Stomach (tissue), 9 donors: ENCODE data around the gene AADACL4. TPM values are rescaled to one million over a fixed set of nuclear protein-coding genes. Genes with fewer than 3 reads are reported as not detected.

ENCODE experiments used
- DNase-seq, 2 donors: peaks; one replicate each; pipeline versions ENCODE4 v3.0.0 to v3.0.0-alpha.2; 2013 to 2019
- H3K27ac ChIP-seq, 5 donors: fragments of 200-600 bp in 4 of 5; sonication (generic) in 4 of 5; one replicate each; pipeline ENCODE4 v1.5.1; 2013 to 2019; ENCODE audit warnings: mild to moderate bottlenecking in 1 of 5, moderate library complexity in 1 of 5
- H3K27me3 ChIP-seq, 3 donors: fragments of 200-600 bp; sonication (generic); one replicate each; pipeline ENCODE4 v1.5.1; 2017 to 2019; ENCODE audit warnings: mixed run types in 1 of 3
- H3K36me3 ChIP-seq, 4 donors: fragments of 200-600 bp; sonication (generic); 1 replicate in 3 of 4; 2 replicates in 1 of 4; pipeline ENCODE4 v1.5.1; 2016 to 2019
- H3K4me1 ChIP-seq, 4 donors: fragments of 200-600 bp; sonication (generic); one replicate each; pipeline ENCODE4 v1.5.1; 2016 to 2019
- H3K4me3 ChIP-seq, 4 donors: fragments of 200-600 bp; sonication (generic) in 3 of 4; one replicate each; pipeline ENCODE4 v1.5.1; 2016 to 2019; ENCODE audit warnings: mild to moderate bottlenecking in 1 of 4
- H3K9me3 ChIP-seq, 4 donors: fragments of 200-600 bp; sonication (generic); one replicate each; pipeline ENCODE4 v1.5.1; 2016 to 2019
- CTCF ChIP-seq, 7 experiments: fragments of 450-650 bp in 4 of 7; fragments of 200-600 bp in 3 of 7; sonication (generic) in 3 of 7; IDR thresholded peaks; one replicate each; pipeline ENCODE4 v1.5.1; 2016 to 2019; ENCODE audit warnings: antibody characterized with exemption in 7 of 7, control low read depth in 2 of 7, mild to moderate bottlenecking in 1 of 7
- EP300 ChIP-seq: sonication (generic); formaldehyde crosslinking; IDR thresholded peaks from one replicate; pipeline ENCODE4 v1.6.1; 2017; ENCODE audit warnings: antibody characterized with exemption
- POLR2A ChIP-seq, 4 donors: fragments of 450-650 bp; IDR thresholded peaks; one replicate each; pipeline ENCODE4 v1.6.1; 2016; ENCODE audit warnings: antibody characterized with exemption in 4 of 4, control low read depth in 2 of 4, mild to moderate bottlenecking in 1 of 4, moderate library complexity in 1 of 4
- POLR2AphosphoS5 ChIP-seq, 3 donors: sonication (generic); formaldehyde crosslinking; IDR thresholded peaks; one replicate each; pipeline ENCODE4 v1.6.1; 2016; ENCODE audit warnings: antibody characterized with exemption in 3 of 3
- WGBS, 5 donors: extraction: QIAGEN DNeasy Blood & Tissue Kit in 3 of 5; methylation state at CpG; one replicate each; pipeline versions ENCODE4 v1.1.5 to v1.1.7; 2013 to 2018; 5-methylcytosine and 5-hydroxymethylcytosine counted together
- intact Hi-C: fragments of 100-400 bp; cut with DNase I; formaldehyde crosslinking; loops from one replicate; pipeline ENCODE4 v1.15.1; 2023; ENCODE audit warnings: low total_unique reads
- polyA plus RNA-seq, 3 donors: library from polyadenylated mRNA; stranded (reverse); fragments of 200-250 nt; gene quantifications; one replicate each; pipeline ENCODE4 v1.2.3, GENCODE V29; 2013
- total RNA-seq, 5 donors: library from RNA; depleted of rRNA; stranded (reverse); fragments of >200 nt; gene quantifications; one replicate each; pipeline versions ENCODE4 v1.1.0 to v1.2.3, GENCODE V29; 2014 to 2016
- donor health status: healthy with polysubstance abuse.
- donor health status: Bipolar disorder and iron deficiency.
- donor health status: healthy.

Gene AADACL4
- total and polyA plus RNA-seq, 8 donors = not detected

DNA sequence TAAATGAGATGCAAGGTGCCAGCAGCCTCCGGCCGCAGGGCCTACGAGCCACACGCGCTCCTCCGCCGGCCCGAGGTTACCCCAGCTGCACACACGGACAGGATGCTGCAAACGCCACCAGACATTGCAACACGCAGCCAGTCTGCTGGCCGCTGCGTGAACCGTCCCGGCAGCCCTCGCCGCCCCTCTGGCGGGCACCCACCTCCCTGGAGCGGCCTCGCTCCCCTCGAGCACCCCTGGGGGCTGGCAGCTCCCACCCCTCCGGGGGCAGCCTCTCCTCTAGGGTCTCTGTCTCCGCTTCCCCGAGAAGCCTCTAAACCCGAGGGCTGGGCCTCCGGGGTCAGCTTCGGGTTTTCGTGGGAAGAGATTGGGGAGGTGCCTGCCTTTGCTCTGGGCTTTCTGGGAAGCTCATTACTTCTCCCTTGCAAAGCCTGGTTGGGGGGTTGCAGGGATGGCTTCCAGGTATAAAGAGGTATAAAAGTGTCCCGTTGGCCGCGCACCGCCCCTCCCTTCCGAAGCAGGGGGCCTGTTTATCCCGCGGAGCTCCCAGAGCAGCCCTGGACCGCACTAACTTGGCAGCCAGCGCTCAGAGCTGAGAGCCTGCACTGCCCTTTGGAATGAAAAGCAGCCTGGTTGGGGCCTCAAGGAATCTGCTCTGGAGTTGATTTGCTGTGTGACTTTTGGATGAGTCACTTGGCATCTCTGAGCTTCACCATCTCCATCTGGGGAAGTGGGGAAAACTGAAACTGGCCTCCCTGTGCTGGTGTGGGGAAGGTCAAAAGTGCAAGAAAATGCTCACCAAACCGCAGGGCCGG lies 47.7 kb upstream of the AADACL4 start:
- peak; percentile 54 to 95 for DNase-seq
- Histone ChIP-seq H3K4me1 (peaks cover 82 to 100% (median 98%) of the 10 kb centered on the region in 4 donors), H3K27me3 (peaks cover 0 to 10% (median 0%) of the 10 kb centered on the region in 3 donors), H3K36me3 (peaks cover 0 to 11% (median 4%) of the 10 kb centered on the region in 4 donors), H3K27ac (peak overlapping the region; percentile 74 to 92 (median 87)), H3K9me3 (no peaks in the 10 kb centered on the region), H3K4me3 (peak overlapping the region; percentile 36 to 46 (median 37))
- WGBS, 5 donors = 10 to 18% (median 11%) methylated on average over 10 to 39 of the region's 39 CpGs
- TF ChIP-seq EP300 = peak; percentile 52
- no peak for TF ChIP-seq CTCF (IDR thresholded peaks at IDR 0.05)
- peak; percentile 82 to 91 (median 88) for TF ChIP-seq POLR2AphosphoS5 (IDR thresholded peaks at IDR 0.05)
- no peak for TF ChIP-seq POLR2A (IDR thresholded peaks at IDR 0.05)
- intact Hi-C loops = no loop called here

DNA sequence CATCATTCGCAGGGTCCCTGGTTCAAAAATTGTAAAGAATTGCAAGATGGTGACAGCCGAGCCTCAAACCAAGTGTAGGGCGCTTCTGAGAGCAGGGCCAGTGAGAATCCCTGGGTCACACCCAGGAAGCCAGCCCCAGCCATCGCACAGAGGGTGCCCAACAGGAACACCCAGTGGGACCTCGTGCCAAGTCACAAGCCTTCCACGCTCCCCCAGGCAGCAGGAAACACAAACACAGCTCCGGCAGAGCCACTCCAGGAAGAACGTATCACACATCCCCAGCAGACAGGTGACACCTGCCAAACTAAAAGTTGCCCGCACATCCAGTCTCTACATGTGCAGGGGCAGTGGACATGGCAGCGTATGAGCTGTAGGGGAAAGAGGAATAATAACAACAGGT lies 46.1 kb upstream of the AADACL4 start:
- 35 to 45% (median 41%) methylated on average over 10 of the region's 10 CpGs for WGBS, 5 donors
- peaks cover 0 to 2% (median 0%) of the 10 kb centered on the region in 4 donors for H3K36me3 ChIP-seq
- H3K27ac ChIP-seq = peak overlapping the region; percentile 53 to 92 (median 87)

GRCh38 chr1:12598974-12599373 lies 44.9 kb upstream of the AADACL4 start:
- Histone ChIP-seq H3K9me3 (no peaks in the 10 kb centered on the region), H3K27ac (peak overlapping the region; percentile 32 to 92 (median 87)), H3K4me1 (peaks cover 98 to 100% (median 100%) of the 10 kb centered on the region in 4 donors), H3K4me3 (no peak overlapping the region), H3K27me3 (peaks cover 0 to 10% (median 0%) of the 10 kb centered on the region in 3 donors), H3K36me3 (peaks cover 0 to 7% (median 4%) of the 10 kb centered on the region in 4 donors)
- 38 to 46% (median 43%) methylated on average over 6 of the region's 6 CpGs for WGBS, 5 donors
- intact Hi-C loops = no loop called here
- no peak for TF ChIP-seq CTCF (IDR thresholded peaks at IDR 0.05)
- no peak for TF ChIP-seq EP300
- TF ChIP-seq POLR2AphosphoS5 (IDR thresholded peaks at IDR 0.05) = no peak
- TF ChIP-seq POLR2A (IDR thresholded peaks at IDR 0.05) = no peak
- DNase-seq = no peak

More for the DNA sequence above, 46.1 kb upstream of the AADACL4 start:
- H3K4me1 ChIP-seq = peaks cover 94 to 100% (median 100%) of the 10 kb centered on the region in 4 donors
- intact Hi-C loops = no loop called here
- no peak overlapping the region for H3K4me3 ChIP-seq
- H3K9me3 ChIP-seq = no peaks in the 10 kb centered on the region
- H3K27me3 ChIP-seq = peaks cover 0 to 10% (median 0%) of the 10 kb centered on the region in 3 donors
- peak in 1 of 2 donors; percentile 89 for DNase-seq
- TF ChIP-seq EP300 = no peak
- TF ChIP-seq POLR2AphosphoS5 (IDR thresholded peaks at IDR 0.05) = peak in 2 of 3 donors; percentile 42 to 66

DNA sequence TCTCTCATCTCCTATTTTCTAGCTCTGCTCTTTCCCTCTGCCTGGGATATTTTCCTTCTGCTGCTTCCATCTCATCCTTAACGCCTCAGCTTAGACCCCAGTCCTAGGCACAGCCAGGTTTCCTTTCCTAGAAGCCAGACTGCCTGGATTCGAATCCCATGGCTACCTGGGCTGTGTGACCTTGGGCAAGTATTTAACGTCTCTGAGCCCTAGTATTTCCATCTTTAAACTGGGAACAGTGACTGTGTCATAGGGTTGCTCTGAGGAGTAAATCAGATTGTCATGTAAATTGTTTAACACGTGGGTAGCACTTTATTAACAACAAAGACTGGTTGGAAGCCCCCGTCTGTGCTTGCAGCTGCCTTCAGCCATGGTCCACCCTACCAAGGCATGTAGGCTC lies 44.2 kb upstream of the AADACL4 start:
- Histone ChIP-seq H3K4me3 (no peak overlapping the region), H3K4me1 (peaks cover 97 to 100% (median 100%) of the 10 kb centered on the region in 4 donors), H3K9me3 (no peaks in the 10 kb centered on the region), H3K36me3 (peaks cover 0 to 7% (median 4%) of the 10 kb centered on the region in 4 donors), H3K27ac (peak overlapping the region; percentile 69 to 92 (median 87)), H3K27me3 (peaks cover 0 to 10% (median 0%) of the 10 kb centered on the region in 3 donors)
- intact Hi-C loops = no loop called here
- 61 to 78% (median 72%) methylated on average over 5 of the region's 5 CpGs for WGBS, 5 donors
- TF ChIP-seq POLR2A (IDR thresholded peaks at IDR 0.05) = no peak
- no peak for TF ChIP-seq POLR2AphosphoS5 (IDR thresholded peaks at IDR 0.05)
- no peak for TF ChIP-seq CTCF (IDR thresholded peaks at IDR 0.05)
- no peak for TF ChIP-seq EP300
- no peak for DNase-seq
